Loucy (cell line): ENCODE results near the gene POU3F1.

Source experiments
- EZH2phosphoT487 ChIP-seq: fragments of 200-600 bp; IDR thresholded peaks from 2 replicates; pipeline ENCODE4 v1.6.1; 2018; ENCODE audit warnings: antibody characterized with exemption, mild to moderate bottlenecking, moderate library complexity, borderline replicate concordance
- TF ChIP-seq, protein P1 (sequence below): fragments of 200-600 bp; sonication (generic); conservative IDR thresholded peaks from 2 replicates; pipeline ENCODE4 v1.5.1; 2014; ENCODE audit warnings: mild to moderate bottlenecking, antibody characterized with exemption, low read length

DNA sequence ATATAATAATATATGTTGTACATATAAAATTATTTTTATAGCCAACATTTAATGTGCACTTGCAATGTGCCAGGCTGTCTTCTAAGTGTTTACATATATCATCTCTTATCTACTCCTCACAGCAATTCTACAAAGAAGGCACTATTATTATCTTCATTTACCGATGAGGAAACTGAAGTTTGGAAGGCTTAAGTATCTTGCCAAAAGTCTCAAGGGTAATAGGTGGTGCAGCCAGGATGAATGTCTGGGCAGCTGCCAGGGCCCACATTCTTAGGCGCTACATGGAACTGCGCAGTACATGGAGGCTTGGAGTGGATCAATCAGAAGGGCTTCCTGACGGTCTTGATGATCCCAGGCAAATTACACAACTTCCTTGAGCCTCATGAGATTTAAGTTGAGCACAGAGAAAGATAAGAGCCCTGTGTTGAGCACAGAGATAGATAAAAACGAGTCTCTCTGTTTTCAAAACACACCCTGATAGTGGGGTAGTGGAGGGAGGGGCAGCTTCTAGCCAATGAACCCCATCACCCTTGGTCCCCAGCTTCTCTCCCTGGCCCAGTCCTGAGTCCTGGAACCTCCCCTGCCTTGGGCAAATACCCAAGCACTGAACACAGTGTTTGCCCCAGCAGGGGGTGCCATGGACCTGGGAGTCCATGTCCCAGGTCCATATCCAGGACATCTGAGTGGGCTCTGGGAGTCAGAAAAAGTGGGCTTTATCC lies 9.2 kb downstream of the POU3F1 start:
- TF ChIP-seq, protein P1, sequence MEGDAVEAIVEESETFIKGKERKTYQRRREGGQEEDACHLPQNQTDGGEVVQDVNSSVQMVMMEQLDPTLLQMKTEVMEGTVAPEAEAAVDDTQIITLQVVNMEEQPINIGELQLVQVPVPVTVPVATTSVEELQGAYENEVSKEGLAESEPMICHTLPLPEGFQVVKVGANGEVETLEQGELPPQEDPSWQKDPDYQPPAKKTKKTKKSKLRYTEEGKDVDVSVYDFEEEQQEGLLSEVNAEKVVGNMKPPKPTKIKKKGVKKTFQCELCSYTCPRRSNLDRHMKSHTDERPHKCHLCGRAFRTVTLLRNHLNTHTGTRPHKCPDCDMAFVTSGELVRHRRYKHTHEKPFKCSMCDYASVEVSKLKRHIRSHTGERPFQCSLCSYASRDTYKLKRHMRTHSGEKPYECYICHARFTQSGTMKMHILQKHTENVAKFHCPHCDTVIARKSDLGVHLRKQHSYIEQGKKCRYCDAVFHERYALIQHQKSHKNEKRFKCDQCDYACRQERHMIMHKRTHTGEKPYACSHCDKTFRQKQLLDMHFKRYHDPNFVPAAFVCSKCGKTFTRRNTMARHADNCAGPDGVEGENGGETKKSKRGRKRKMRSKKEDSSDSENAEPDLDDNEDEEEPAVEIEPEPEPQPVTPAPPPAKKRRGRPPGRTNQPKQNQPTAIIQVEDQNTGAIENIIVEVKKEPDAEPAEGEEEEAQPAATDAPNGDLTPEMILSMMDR, result peak; percentile 41
- no peak for TF ChIP-seq EZH2phosphoT487
